HepG2 (cell line): Measurements from ENCODE around the gene RBM18. TPM values are rescaled to one million over a fixed set of nuclear protein-coding genes. Genes with fewer than 3 reads are reported as not detected.
A peak's percentile ranks its signal among the peaks of the same experiment; 100 is the strongest.

Experiments
- ATAC-seq: fragments of 200-7000 bp; cut with Tn5 transposase; 3 replicates; pipeline ENCODE4 v1.9.1; 2020; ENCODE audit warnings: mild to moderate bottlenecking, moderate library complexity
- BruUV-seq: library from RNA; stranded (reverse); fragments of 400-500 nt; replicated peaks from 2 replicates; lab custom pipeline; 2021; lab: Mats Ljungman, UMichigan
- CTCF ChIA-PET: fragments of 300-600 bp; formaldehyde crosslinking; extraction: SDS; loops from one replicate; lab custom pipeline; 2021; ENCODE audit warnings: low total read pairs, inconsistent platforms, low intra/inter-chr PET ratio; lab: Yijun Ruan, JAX
- POLR2A ChIA-PET: fragments of 350-600 bp; sonication (Branson Sonifier 250); formaldehyde crosslinking; loops from one replicate; lab custom pipeline; 2020; ENCODE audit warnings: antibody characterized with exemption, inconsistent platforms; lab: Yijun Ruan, JAX
- DNase-seq: peaks from one replicate; pipeline ENCODE4 v3.0.0-alpha.2; 2015; ENCODE audit warnings: low spot score
- FAIRE-seq: peaks from 3 replicates; lab custom pipeline; 2011; peaks lifted over from hg19 to GRCh38; lab: Jason Lieb, UNC
- H2AFZ ChIP-seq: one replicate; pipeline ENCODE4 v1.6.1; 2011; ENCODE audit warnings: low read length, inconsistent platforms
- H3K27ac ChIP-seq: fragments of 300-600 bp; 3 replicates; pipeline ENCODE4 v1.8.0; 2011; ENCODE audit warnings: mixed run types, mild to moderate bottlenecking, mixed read lengths, low read length, inconsistent platforms; ENCODE audit not compliant: insufficient read depth; ENCODE audit errors: extremely low read length
- H3K27me3 ChIP-seq, 2 experiments: fragments of 200-600 bp in 1 of 2; 2 replicates in 1 of 2; 3 replicates in 1 of 2; pipeline versions ENCODE4 v1.6.0 to v1.8.0; 2011; ENCODE audit warnings: low read length in 2 of 2, mild to moderate bottlenecking in 2 of 2, moderate library complexity in 2 of 2, inconsistent platforms in 1 of 2; ENCODE audit not compliant: insufficient read depth in 2 of 2, control insufficient read depth in 1 of 2
- H3K36me3 ChIP-seq, 2 experiments: fragments of 200-600 bp in 1 of 2; replicated peaks in 1 of 2; 2 replicates in 1 of 2; 3 replicates in 1 of 2; pipeline versions ENCODE4 v1.5.1 to v1.8.0; 2011; ENCODE audit warnings: low read length in 2 of 2, inconsistent platforms in 1 of 2; ENCODE audit not compliant: insufficient read depth in 2 of 2, control insufficient read depth in 1 of 2
- H3K4me1 ChIP-seq: 2 replicates; pipeline ENCODE4 v1.5.1; 2012; ENCODE audit warnings: low read length, inconsistent platforms; ENCODE audit not compliant: insufficient read depth
- H3K4me2 ChIP-seq: 2 replicates; pipeline ENCODE4 v1.6.0; 2011; ENCODE audit warnings: low read depth, low read length, inconsistent platforms
- H3K4me3 ChIP-seq, 3 experiments: fragments of 200-600 bp in 1 of 3; sonication (generic), shearing (Covaris generic) in 1 of 3; replicated peaks in 1 of 3; 2 replicates each; pipeline ENCODE4 v1.5.1; 2011 to 2016; ENCODE audit warnings: low read length in 3 of 3, inconsistent platforms in 2 of 3, low read depth in 2 of 3, mild to moderate bottlenecking in 2 of 3, control low read depth in 1 of 3, mixed read lengths in 1 of 3; ENCODE audit not compliant: insufficient read depth in 1 of 3
- H3K79me2 ChIP-seq: one replicate; pipeline ENCODE4 v1.6.1; 2011; ENCODE audit warnings: low read length, inconsistent platforms; ENCODE audit not compliant: insufficient read depth
- H3K9ac ChIP-seq: 2 replicates; pipeline ENCODE4 v1.6.0; 2011; ENCODE audit warnings: mild to moderate bottlenecking, low read depth, low read length, inconsistent platforms; ENCODE audit not compliant: insufficient read depth
- H3K9me3 ChIP-seq: 2 replicates; pipeline ENCODE4 v1.5.1; 2012; ENCODE audit warnings: mild to moderate bottlenecking, low read length
- H4K20me1 ChIP-seq: 2 replicates; pipeline ENCODE4 v1.6.0; 2011; ENCODE audit warnings: inconsistent platforms, mild to moderate bottlenecking, low read length, moderate library complexity; ENCODE audit not compliant: insufficient read depth
- AHR ChIP-seq: IDR thresholded peaks from 2 replicates; pipeline ENCODE4 v1.6.1; 2018; ENCODE audit warnings: missing genetic modification reagents, missing compliant biosample characterization
- CEBPG ChIP-seq: IDR thresholded peaks from 2 replicates; pipeline ENCODE4 v1.6.1; 2016
- DNMT1 ChIP-seq: sonication (generic); formaldehyde crosslinking; IDR thresholded peaks from 2 replicates; pipeline ENCODE4 v1.5.1; 2020; ENCODE audit warnings: mild to moderate bottlenecking, missing genetic modification reagents
- EEA1 ChIP-seq: sonication (generic); formaldehyde crosslinking; IDR thresholded peaks from 2 replicates; pipeline ENCODE4 v1.5.1; 2020; ENCODE audit warnings: mild to moderate bottlenecking, missing genetic modification reagents, borderline replicate concordance
- FOSL2 ChIP-seq: sonication (generic); formaldehyde crosslinking; IDR thresholded peaks from 2 replicates; pipeline ENCODE4 v1.4.0; 2020; ENCODE audit warnings: missing genetic modification reagents
- GATAD2A ChIP-seq: IDR thresholded peaks from 2 replicates; pipeline ENCODE4 v1.6.1; 2016
- HDAC2 ChIP-seq: sonication (generic); formaldehyde crosslinking; IDR thresholded peaks from 2 replicates; pipeline ENCODE4 v1.4.0; 2020; ENCODE audit warnings: missing genetic modification reagents
- HMG20A ChIP-seq: IDR thresholded peaks from 2 replicates; pipeline ENCODE4 v1.6.1; 2016; ENCODE audit warnings: borderline replicate concordance
- MBNL3 ChIP-seq: fragments of 250-450 bp; sonication (Bioruptor Pico); conservative IDR thresholded peaks from 2 replicates; pipeline ENCODE4 v1.8.0; 2022; ENCODE audit warnings: mild to moderate bottlenecking, inconsistent platforms
- MED13 ChIP-seq: sonication (generic); formaldehyde crosslinking; IDR thresholded peaks from 2 replicates; pipeline ENCODE4 v1.5.0; 2020; ENCODE audit warnings: missing genetic modification reagents
- PHF5A ChIP-seq: IDR thresholded peaks from one replicate; pipeline ENCODE4 v1.6.1; 2018; ENCODE audit warnings: low read depth, missing genetic modification reagents; ENCODE audit not compliant: unreplicated experiment
- PPARG ChIP-seq: conservative IDR thresholded peaks from 2 replicates; pipeline ENCODE4 v1.6.1; 2016; ENCODE audit warnings: missing biosample characterization, missing genetic modification reagents
- SRSF9 ChIP-seq: fragments of 200-400 bp; formaldehyde crosslinking; IDR thresholded peaks from 2 replicates; pipeline ENCODE4 v1.6.1; 2018; ENCODE audit warnings: borderline replicate concordance, mild to moderate bottlenecking, low read depth, low read length; ENCODE audit not compliant: insufficient read depth, poor library complexity, severe bottlenecking
- TBL1XR1 ChIP-seq: fragments of 150-350 bp; IDR thresholded peaks from 2 replicates; pipeline ENCODE4 v1.6.1; 2014; ENCODE audit warnings: borderline replicate concordance, low read length; ENCODE audit not compliant: partially characterized antibody
- ZMYM2 ChIP-seq: sonication (generic); formaldehyde crosslinking; IDR thresholded peaks from 2 replicates; pipeline ENCODE4 v1.8.0; 2022; ENCODE audit warnings: mild to moderate bottlenecking, missing genetic modification reagents
- WGBS: methylation state at CpG from one replicate; pipeline ENCODE4 v1.1.6; 2017; ENCODE audit warnings: low lambda C conversion rate; 5-methylcytosine and 5-hydroxymethylcytosine counted together
- in situ Hi-C: cut with HindIII; loops from 2 replicates; pipeline ENCODE4 v1.10.0; 2017; ENCODE audit warnings: low pct_unique_long_range_greater_than_20kb; ENCODE audit not compliant: extremely low pct_ligation_motif_present
- intact Hi-C: fragments of 100-400 bp; cut with micrococcal nuclease; formaldehyde crosslinking; loops from one replicate; pipeline ENCODE4 v1.10.0; 2022; ENCODE audit not compliant: unreplicated experiment
- polyA plus RNA-seq, 8 experiments: library from polyadenylated mRNA; depleted of rRNA in 3 of 8; stranded (reverse) in 7 of 8; unstranded in 1 of 8; fragments of >200 nt; fragmentation: Illumina TruSeq in 4 of 8; extraction: Trizol in 4 of 8; gene quantifications; 2 replicates each; pipeline versions ENCODE4 v1.2.1 to v1.2.3, GENCODE V29; 2011 to 2016; ENCODE audit warnings: low read depth in 4 of 8, missing spikeins in 1 of 8, mixed read lengths in 1 of 8; ENCODE audit not compliant: insufficient read depth in 1 of 8
- total RNA-seq, 5 experiments: library from RNA; depleted of rRNA; stranded (reverse); fragments of >200 nt; fragmentation: Illumina TruSeq; extraction: Trizol; gene quantifications; 2 replicates each; pipeline ENCODE4 v1.2.3, GENCODE V29; 2016; ENCODE audit warnings: low read depth in 1 of 5
- TF ChIP-seq, protein P1 (sequence below): conservative IDR thresholded peaks from 2 replicates; pipeline ENCODE4 v1.6.1; 2018; ENCODE audit warnings: missing genetic modification reagents
- TF ChIP-seq, protein P2 (sequence below): sonication (generic); formaldehyde crosslinking; IDR thresholded peaks from 2 replicates; pipeline ENCODE4 v1.9.0; 2022; ENCODE audit warnings: missing genetic modification reagents, mild to moderate bottlenecking, borderline replicate concordance
- TF ChIP-seq, protein P3 (sequence below): sonication (generic); formaldehyde crosslinking; IDR thresholded peaks from 2 replicates; pipeline ENCODE4 v1.5.0; 2020; ENCODE audit warnings: mild to moderate bottlenecking, missing genetic modification reagents

Gene RBM18
- total and polyA plus RNA-seq, 2 of the 13 experiments (the other 11 are each of a cell fraction or from before 2014, with no cell fraction given) = 12.6 to 16.6 TPM

DNA sequence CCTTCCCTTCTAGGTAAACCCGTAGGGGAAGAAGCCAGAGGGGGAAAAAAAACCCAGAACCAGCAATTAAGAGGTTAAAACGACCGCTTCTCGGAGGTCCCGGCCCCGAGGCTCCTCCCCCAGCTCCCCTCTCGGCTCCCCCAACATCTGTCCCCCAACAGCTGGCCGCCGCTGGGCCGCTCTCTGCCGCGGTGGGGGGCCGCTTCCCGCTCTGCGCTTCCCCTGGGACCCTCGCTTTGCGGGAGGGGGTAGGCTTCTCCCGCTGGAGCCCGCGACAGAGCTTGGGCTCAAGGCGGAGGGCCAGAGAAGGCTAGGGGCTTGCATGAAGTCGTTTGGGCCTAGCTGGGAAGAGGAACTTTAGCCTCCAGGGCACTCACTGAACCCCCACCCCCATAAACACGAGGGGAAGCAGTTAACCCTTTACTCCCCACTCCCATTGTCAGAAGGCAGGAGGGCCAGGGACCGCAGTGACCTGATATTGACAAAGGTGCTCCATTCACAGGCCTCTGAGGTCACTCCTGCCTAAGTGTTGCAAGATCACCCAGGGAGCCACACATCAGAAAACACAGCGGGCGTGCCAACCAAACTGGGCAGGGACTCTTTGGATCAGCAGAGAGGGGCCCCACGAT is 43.3 kb downstream of the RBM18 start:
- Histone ChIP-seq H3K9me3 (no peaks in the 10 kb centered on the region), H2AFZ (no peak overlapping the region), H3K27me3 (peaks cover 8 to 89% of the 10 kb centered on the region in 2 experiments; a peak in 4 of 5 replicates), H3K9ac (no peak overlapping the region), H3K27ac (no peak overlapping the region), H3K79me2 (no peaks in the 10 kb centered on the region), H3K4me3 (peak overlapping the region; percentile 43 to 57 (median 52); a peak in 5 of 6 replicates), H4K20me1 (no peaks in the 10 kb centered on the region), H3K36me3 (no peaks in the 10 kb centered on the region), H3K4me2 (peak overlapping the region; percentile 83), H3K4me1 (peaks cover 48% of the 10 kb centered on the region)
- no peak for FAIRE-seq
- peak; percentile 21 for DNase-seq
- intact Hi-C loops = no loop called here
- ChIA-PET CTCF (no interaction called here), POLR2A (no interaction called here)
- peak; percentile 45 for ATAC-seq
- 2% methylated on average over 16 of the region's 27 CpGs for WGBS
- BruUV-seq = no TSS peak
- in situ Hi-C loops = no loop called here
- TF ChIP-seq MBNL3 (CRISPR knock-in tag) (no peak), ZMYM2 (no peak), GATAD2A (CRISPR knock-in tag) (peak; percentile 53; the same call in 1 of the 2 replicates), TBL1XR1 (no peak), DNMT1 (CRISPR knock-in tag) (no peak), PPARG (no peak), PHF5A (no peak), FOSL2 (CRISPR knock-in tag) (0 out of 2 replicates have a peak, but pooled peaks have one; percentile 22), EEA1 (no peak), CEBPG (peak; percentile 14; the same call in 1 of the 2 replicates), HMG20A (CRISPR knock-in tag) (no peak), SRSF9 (no peak), HDAC2 (CRISPR knock-in tag) (no peak), AHR (CRISPR knock-in tag) (no peak), MED13 (CRISPR knock-in tag) (no peak)
- TF ChIP-seq, protein P1, sequence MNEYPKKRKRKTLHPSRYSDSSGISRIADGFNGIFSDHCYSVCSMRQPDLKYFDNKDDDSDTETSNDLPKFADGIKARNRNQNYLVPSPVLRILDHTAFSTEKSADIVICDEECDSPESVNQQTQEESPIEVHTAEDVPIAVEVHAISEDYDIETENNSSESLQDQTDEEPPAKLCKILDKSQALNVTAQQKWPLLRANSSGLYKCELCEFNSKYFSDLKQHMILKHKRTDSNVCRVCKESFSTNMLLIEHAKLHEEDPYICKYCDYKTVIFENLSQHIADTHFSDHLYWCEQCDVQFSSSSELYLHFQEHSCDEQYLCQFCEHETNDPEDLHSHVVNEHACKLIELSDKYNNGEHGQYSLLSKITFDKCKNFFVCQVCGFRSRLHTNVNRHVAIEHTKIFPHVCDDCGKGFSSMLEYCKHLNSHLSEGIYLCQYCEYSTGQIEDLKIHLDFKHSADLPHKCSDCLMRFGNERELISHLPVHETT (CRISPR knock-in tag) = no peak
- TF ChIP-seq, protein P2, sequence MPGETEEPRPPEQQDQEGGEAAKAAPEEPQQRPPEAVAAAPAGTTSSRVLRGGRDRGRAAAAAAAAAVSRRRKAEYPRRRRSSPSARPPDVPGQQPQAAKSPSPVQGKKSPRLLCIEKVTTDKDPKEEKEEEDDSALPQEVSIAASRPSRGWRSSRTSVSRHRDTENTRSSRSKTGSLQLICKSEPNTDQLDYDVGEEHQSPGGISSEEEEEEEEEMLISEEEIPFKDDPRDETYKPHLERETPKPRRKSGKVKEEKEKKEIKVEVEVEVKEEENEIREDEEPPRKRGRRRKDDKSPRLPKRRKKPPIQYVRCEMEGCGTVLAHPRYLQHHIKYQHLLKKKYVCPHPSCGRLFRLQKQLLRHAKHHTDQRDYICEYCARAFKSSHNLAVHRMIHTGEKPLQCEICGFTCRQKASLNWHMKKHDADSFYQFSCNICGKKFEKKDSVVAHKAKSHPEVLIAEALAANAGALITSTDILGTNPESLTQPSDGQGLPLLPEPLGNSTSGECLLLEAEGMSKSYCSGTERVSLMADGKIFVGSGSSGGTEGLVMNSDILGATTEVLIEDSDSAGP = no peak
- TF ChIP-seq, protein P3, sequence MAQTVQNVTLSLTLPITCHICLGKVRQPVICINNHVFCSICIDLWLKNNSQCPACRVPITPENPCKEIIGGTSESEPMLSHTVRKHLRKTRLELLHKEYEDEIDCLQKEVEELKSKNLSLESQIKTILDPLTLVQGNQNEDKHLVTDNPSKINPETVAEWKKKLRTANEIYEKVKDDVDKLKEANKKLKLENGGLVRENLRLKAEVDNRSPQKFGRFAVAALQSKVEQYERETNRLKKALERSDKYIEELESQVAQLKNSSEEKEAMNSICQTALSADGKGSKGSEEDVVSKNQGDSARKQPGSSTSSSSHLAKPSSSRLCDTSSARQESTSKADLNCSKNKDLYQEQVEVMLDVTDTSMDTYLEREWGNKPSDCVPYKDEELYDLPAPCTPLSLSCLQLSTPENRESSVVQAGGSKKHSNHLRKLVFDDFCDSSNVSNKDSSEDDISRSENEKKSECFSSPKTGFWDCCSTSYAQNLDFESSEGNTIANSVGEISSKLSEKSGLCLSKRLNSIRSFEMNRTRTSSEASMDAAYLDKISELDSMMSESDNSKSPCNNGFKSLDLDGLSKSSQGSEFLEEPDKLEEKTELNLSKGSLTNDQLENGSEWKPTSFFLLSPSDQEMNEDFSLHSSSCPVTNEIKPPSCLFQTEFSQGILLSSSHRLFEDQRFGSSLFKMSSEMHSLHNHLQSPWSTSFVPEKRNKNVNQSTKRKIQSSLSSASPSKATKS (CRISPR knock-in tag) = no peak
